A673 (cell line): ENCODE results near the gene SESN1. TPM values are rescaled to one million over a fixed set of nuclear protein-coding genes. Genes with fewer than 3 reads are reported as not detected.
"Not testable (repeated sequence)": the region's sequence is repeated elsewhere in the genome, so short reads cannot be mapped to it uniquely, and the experiment has no call there.

Source experiments
- Bru-seq: library from RNA; stranded (reverse); fragments of 400-500 nt; gene quantifications from one replicate; lab custom pipeline; 2021; lab: Mats Ljungman, UMichigan
- BruChase-seq, 2 experiments: library from RNA; stranded (reverse); fragments of 400-500 nt; gene quantifications; one replicate each; lab custom pipeline; 2021; lab: Mats Ljungman, UMichigan
- BruUV-seq: library from RNA; stranded (reverse); fragments of 400-500 nt; replicated peaks from 2 replicates; lab custom pipeline; 2021; lab: Mats Ljungman, UMichigan
- CTCF ChIA-PET: fragments of 300-600 bp; sonication (Branson Sonifier 250); formaldehyde crosslinking; loops from one replicate; lab custom pipeline; 2022; ENCODE audit warnings: antibody characterized with exemption; lab: Charles Lee
- POLR2A ChIA-PET: fragments of 300-600 bp; sonication (Branson Sonifier 250); formaldehyde crosslinking; loops from one replicate; lab custom pipeline; 2022; ENCODE audit warnings: antibody characterized with exemption; ENCODE audit not compliant: low non-redundant PET; lab: Charles Lee
- DNase-seq: peaks from one replicate; pipeline ENCODE4 v3.0.0-alpha.2; 2015; ENCODE audit warnings: low spot score
- H3K27ac ChIP-seq: fragments of 200-600 bp; sonication (generic); 2 replicates; pipeline ENCODE4 v1.5.1; 2016; ENCODE audit warnings: mixed run types, low read depth, mild to moderate bottlenecking, mixed read lengths, antibody characterized with exemption, low read length; ENCODE audit not compliant: poor library complexity, severe bottlenecking
- H3K27me3 ChIP-seq: fragments of 200-600 bp; sonication (generic); replicated peaks from 2 replicates; pipeline ENCODE4 v1.6.1; 2017; ENCODE audit warnings: mixed run types, low read depth, mild to moderate bottlenecking, mixed read lengths, antibody characterized with exemption, low read length; ENCODE audit not compliant: insufficient read depth, poor library complexity
- H3K36me3 ChIP-seq: fragments of 200-600 bp; sonication (generic); 2 replicates; pipeline ENCODE4 v1.6.1; 2016; ENCODE audit warnings: mixed run types, mild to moderate bottlenecking, mixed read lengths, antibody characterized with exemption, low read length; ENCODE audit not compliant: insufficient read depth, poor library complexity, severe bottlenecking
- H3K4me1 ChIP-seq: fragments of 200-600 bp; sonication (generic); 2 replicates; pipeline ENCODE4 v1.6.1; 2017; ENCODE audit warnings: mixed run types, mild to moderate bottlenecking, mixed read lengths, antibody characterized with exemption, low read length; ENCODE audit not compliant: insufficient read depth, poor library complexity, severe bottlenecking
- H3K4me3 ChIP-seq: fragments of 200-600 bp; sonication (generic); 2 replicates; pipeline ENCODE4 v1.5.1; 2016; ENCODE audit warnings: low read depth, mixed run types, mild to moderate bottlenecking, mixed read lengths, low read length; ENCODE audit not compliant: poor library complexity, severe bottlenecking
- H3K9me3 ChIP-seq: fragments of 200-600 bp; sonication (generic); 2 replicates; pipeline ENCODE4 v1.6.1; 2016; ENCODE audit warnings: mixed run types, low read depth, mild to moderate bottlenecking, mixed read lengths, antibody characterized with exemption, low read length; ENCODE audit not compliant: poor library complexity, severe bottlenecking
- CTCF ChIP-seq: fragments of 300-800, 200-600 bp; sonication (generic); conservative IDR thresholded peaks from 2 replicates; pipeline ENCODE4 v1.5.1; 2017; ENCODE audit warnings: low read depth, mild to moderate bottlenecking, antibody characterized with exemption, low read length, moderate library complexity, mixed read lengths
- EZH2 ChIP-seq: fragments of 200-600 bp; sonication (generic); IDR thresholded peaks from 2 replicates; pipeline ENCODE4 v1.6.1; 2017; ENCODE audit warnings: borderline replicate concordance, low read depth, mild to moderate bottlenecking, mixed read lengths, antibody characterized with exemption, low read length; ENCODE audit not compliant: poor library complexity, severe bottlenecking
- intact Hi-C: fragments of 100-400 bp; cut with micrococcal nuclease; formaldehyde crosslinking; loops from one replicate; pipeline ENCODE4 v1.10.0; 2022; ENCODE audit not compliant: unreplicated experiment
- long read RNA-seq: library from polyadenylated mRNA; stranded (forward); transcript quantifications from one replicate; pipeline ENCODE4 v2.0.0, GENCODE V29; 2022
- total RNA-seq: library from RNA; stranded (reverse); gene quantifications from 2 replicates; pipeline ENCODE4 v1.2.3, GENCODE V29; 2021

Gene SESN1
- total RNA-seq: 3.4 and 4.1 TPM in 2 replicates
- Bru-seq, nascent RNA: percentile 59 among the genes with signal in this experiment
- percentile 58 among the genes with signal in this experiment for BruChase-seq, experiment 1, labeled RNA remaining after a 2-hour chase
- BruChase-seq, experiment 2, labeled RNA remaining after a 6-hour chase: percentile 50 among the genes with signal in this experiment
- long read RNA-seq, transcript SESN1-204 (10 exons, 3,509 nt): major isoform, 5 of 8 reads
- long read RNA-seq, partial matches to known transcripts: 0 of 8 reads
- long read RNA-seq, other reads (novel, unspliced or antisense): 0 of 8 reads

GRCh38 chr6:109094416-109095035 lies at the start of gene SESN1:
SESN1 (minus strand) TSS chr6:109094846; CDS start chr6:109094073, 773 bp downstream.
- ChIA-PET POLR2A (no interaction called here), CTCF (interaction anchor here (0.6 to 0.8 kb wide), 2 partner anchors 173 to 289 kb away, joined by 4 to 5 read pairs; no protein-coding TSS in a partner anchor)
- DNase-seq: peak; percentile 91
- BruUV-seq: no TSS peak
- no peaks in the 10 kb centered on the region for H3K27me3 ChIP-seq
- TF ChIP-seq CTCF: no peak
- no peak for TF ChIP-seq EZH2
- intact Hi-C loops: loop anchor here (5.0 kb wide), 1 partner anchor 288 kb away; the partner anchor contains the start of gene CD164
- H3K27ac ChIP-seq: peak within 1 kb of the TSS; percentile 93
- peaks cover 15% of the 10 kb centered on the region for H3K4me1 ChIP-seq
- no peaks in the 10 kb centered on the region for H3K9me3 ChIP-seq
- H3K36me3 ChIP-seq: no peaks in the 10 kb centered on the region
- H3K4me3 ChIP-seq: peak within 1 kb of the TSS; percentile 74

- Histone ChIP-seq H3K4me1 (no peaks in the 10 kb centered on the region), H3K4me3 (no peak overlapping the region), H3K27me3 (no peaks in the 10 kb centered on the region), H3K36me3 (no peaks in the 10 kb centered on the region), H3K9me3 (no peaks in the 10 kb centered on the region), H3K27ac (no peak overlapping the region)
- TF ChIP-seq CTCF: no peak
- no peak for TF ChIP-seq EZH2
- CTCF ChIA-PET: no interaction called here
- POLR2A ChIA-PET: no interaction called here
- no peak for DNase-seq
- intact Hi-C loops: no loop called here
- BruUV-seq: no TSS peak
Measured at GRCh38 chr6:109143191-109143590, 48.5 kb upstream of the SESN1 start.

- H3K27ac ChIP-seq, POLR2A ChIA-PET, H3K9me3 ChIP-seq, intact Hi-C loops, DNase-seq, H3K4me3 ChIP-seq, H3K27me3 ChIP-seq, H3K4me1 ChIP-seq, BruUV-seq, H3K36me3 ChIP-seq: not testable (repeated sequence)
- CTCF ChIA-PET: interaction anchor here (0.6 kb wide), 1 partner anchor 47 kb away, joined by 3 read pairs; the partner anchor contains the start of gene CEP57L1
Measured at GRCh38 chr6:109142067-109142466, 47.4 kb upstream of the SESN1 start.
